ENCODE measurements around the gene SPATA31E1.
"Not testable (repeated sequence)": the region's sequence is repeated elsewhere in the genome, so short reads cannot be mapped to it uniquely, and the experiment has no call there.

SPATA31E1 gene

DNA sequence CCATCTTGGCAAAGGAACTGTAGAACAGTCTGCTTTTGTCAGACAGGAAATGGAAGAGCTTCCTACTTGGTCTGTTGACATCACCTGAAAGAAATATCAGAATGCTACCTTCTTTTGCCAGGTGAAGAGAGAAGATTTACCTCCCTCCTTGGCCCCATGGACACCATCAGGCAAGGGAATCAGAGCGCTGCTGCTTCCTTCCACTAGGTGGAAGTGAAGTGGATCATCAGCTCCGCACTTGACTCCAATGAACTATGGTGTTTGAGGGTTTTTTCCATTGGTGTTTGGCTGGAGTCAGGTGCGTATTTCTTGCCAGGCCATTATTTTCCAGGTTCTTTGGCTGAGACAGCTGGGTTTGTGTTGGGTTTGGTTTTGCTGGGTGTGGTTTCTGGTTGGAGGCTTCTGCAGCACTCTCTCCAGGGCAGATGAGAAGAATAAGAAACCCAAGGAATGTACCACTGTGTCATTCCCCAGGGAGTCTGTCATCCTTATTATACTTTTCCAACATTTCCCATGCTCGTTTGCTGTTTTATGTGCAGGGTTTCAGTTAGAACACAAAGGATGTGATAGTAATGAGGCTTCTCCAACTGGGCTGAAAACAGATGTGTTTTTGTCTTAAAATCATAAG, 12.4 kb downstream of the SPATA31E1 start:
- no peak overlapping the region for H3K4ac ChIP-seq (ENCODE audit: low read length)
- H3K4me1 ChIP-seq (ENCODE audit: control insufficient read depth in 2 of 2, insufficient read depth in 1 of 2, low read depth in 1 of 2, low read length in 2 of 2): peaks cover 0 to 4% of the 10 kb centered on the region in 2 donors
- H2AFZ ChIP-seq (ENCODE audit: low read length): no peak overlapping the region
- H2BK5ac ChIP-seq (ENCODE audit: low read length): no peak overlapping the region
- no peak overlapping the region for H2BK12ac ChIP-seq (ENCODE audit: low read length)
- no peak overlapping the region for H2BK15ac ChIP-seq (ENCODE audit: low read length)
- H4K91ac ChIP-seq (ENCODE audit: low read depth, low read length, poor library complexity): no peak overlapping the region
- H3K27me3 ChIP-seq (ENCODE audit: control insufficient read depth in 3 of 3, insufficient read depth in 3 of 3, low read depth in 1 of 3, low read length in 3 of 3): no peaks in the 10 kb centered on the region
- H3K4me3 ChIP-seq (ENCODE audit: low read length in 2 of 2): peak overlapping the region in 1 of 2 donors; percentile 61
- no peak overlapping the region for H3K4me2 ChIP-seq (ENCODE audit: insufficient read depth, low read length, poor library complexity, severe bottlenecking)
- no peak overlapping the region for H3K23ac ChIP-seq (ENCODE audit: low read depth, low read length, poor library complexity)
- H4K8ac ChIP-seq (ENCODE audit: low read depth, low read length): no peak overlapping the region
- H3K9me3 ChIP-seq (replicated peaks in 1 of 2; ENCODE audit: control insufficient read depth in 2 of 2, insufficient read depth in 1 of 2, low read depth in 1 of 2, low read length in 2 of 2): peaks cover 0 to 4% of the 10 kb centered on the region in 2 donors
- peak overlapping the region; percentile 44 for H3K9ac ChIP-seq (ENCODE audit: low read depth, low read length, poor library complexity)
- H3K18ac ChIP-seq (ENCODE audit: low read length): no peak overlapping the region
- H3K27ac ChIP-seq (replicated peaks; ENCODE audit: low read length): no peak overlapping the region
- no CpG with 5 or more reads among the region's 4 CpGs for WGBS, 2 donors (ENCODE audit: extremely low coverage in 2 of 2, insufficient read length in 2 of 2, insufficient replicate concordance in 1 of 2)
- H2BK120ac ChIP-seq (ENCODE audit: low read depth, low read length): no peak overlapping the region
- no peak for DNase-seq (ENCODE audit: low spot score)
- no peaks in the 10 kb centered on the region for H3K79me1 ChIP-seq (ENCODE audit: low read depth, low read length)
- no peaks in the 10 kb centered on the region for H3K36me3 ChIP-seq (replicated peaks in 1 of 2; ENCODE audit: control insufficient read depth in 2 of 2, insufficient read depth in 2 of 2, low read length in 2 of 2)
- no peak overlapping the region for H2AK5ac ChIP-seq (ENCODE audit: low read depth, low read length)
- H3K14ac ChIP-seq (ENCODE audit: low read length): no peak overlapping the region

DNA sequence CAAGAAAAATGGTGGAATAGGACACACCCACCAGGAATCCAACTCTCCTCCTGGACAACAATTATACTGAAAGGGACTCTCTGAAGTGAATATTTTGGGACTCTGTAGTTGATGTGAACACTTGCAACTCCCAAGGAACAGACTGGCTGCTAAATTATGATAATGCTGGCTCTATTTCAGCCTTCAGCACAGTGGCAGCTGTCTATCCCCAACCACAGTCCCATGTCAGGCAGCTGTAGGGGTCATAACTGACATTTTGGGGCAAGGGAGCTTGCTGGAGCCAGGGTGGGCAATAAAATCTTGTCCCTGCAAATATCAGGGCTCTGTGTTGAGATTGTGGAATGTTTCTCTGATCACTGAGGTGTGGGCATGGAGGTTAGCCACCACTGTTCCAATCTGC, 14.2 kb downstream of the SPATA31E1 start:
- Histone ChIP-seq H3K23ac (ENCODE audit: low read depth, low read length, poor library complexity) (no peak overlapping the region), H3K36me3 (replicated peaks in 1 of 2; ENCODE audit: control insufficient read depth in 2 of 2, insufficient read depth in 2 of 2, low read length in 2 of 2) (no peaks in the 10 kb centered on the region), H2BK15ac (ENCODE audit: low read length) (no peak overlapping the region), H3K18ac (ENCODE audit: low read length) (no peak overlapping the region), H3K4me1 (ENCODE audit: control insufficient read depth in 2 of 2, insufficient read depth in 1 of 2, low read depth in 1 of 2, low read length in 2 of 2) (peaks cover 0 to 4% of the 10 kb centered on the region in 2 donors), H3K9ac (ENCODE audit: low read depth, low read length, poor library complexity) (no peak overlapping the region), H2BK5ac (ENCODE audit: low read length) (no peak overlapping the region), H4K91ac (ENCODE audit: low read depth, low read length, poor library complexity) (no peak overlapping the region), H2AK5ac (ENCODE audit: low read depth, low read length) (no peak overlapping the region), H2AFZ (ENCODE audit: low read length) (no peak overlapping the region), H2BK12ac (ENCODE audit: low read length) (no peak overlapping the region), H3K27me3 (ENCODE audit: control insufficient read depth in 3 of 3, insufficient read depth in 3 of 3, low read depth in 1 of 3, low read length in 3 of 3) (no peaks in the 10 kb centered on the region), H3K14ac (ENCODE audit: low read length) (no peak overlapping the region), H3K27ac (replicated peaks; ENCODE audit: low read length) (no peak overlapping the region), H3K4ac (ENCODE audit: low read length) (no peak overlapping the region), H3K4me3 (ENCODE audit: low read length in 2 of 2) (no peak overlapping the region), H3K9me3 (replicated peaks in 1 of 2; ENCODE audit: control insufficient read depth in 2 of 2, insufficient read depth in 1 of 2, low read depth in 1 of 2, low read length in 2 of 2) (peaks cover 0 to 4% of the 10 kb centered on the region in 2 donors), H2BK120ac (ENCODE audit: low read depth, low read length) (no peak overlapping the region), H4K8ac (ENCODE audit: low read depth, low read length) (no peak overlapping the region), H3K79me1 (ENCODE audit: low read depth, low read length) (no peaks in the 10 kb centered on the region), H3K4me2 (ENCODE audit: insufficient read depth, low read length, poor library complexity, severe bottlenecking) (no peak overlapping the region)
- no peak for DNase-seq (ENCODE audit: low spot score)

DNA sequence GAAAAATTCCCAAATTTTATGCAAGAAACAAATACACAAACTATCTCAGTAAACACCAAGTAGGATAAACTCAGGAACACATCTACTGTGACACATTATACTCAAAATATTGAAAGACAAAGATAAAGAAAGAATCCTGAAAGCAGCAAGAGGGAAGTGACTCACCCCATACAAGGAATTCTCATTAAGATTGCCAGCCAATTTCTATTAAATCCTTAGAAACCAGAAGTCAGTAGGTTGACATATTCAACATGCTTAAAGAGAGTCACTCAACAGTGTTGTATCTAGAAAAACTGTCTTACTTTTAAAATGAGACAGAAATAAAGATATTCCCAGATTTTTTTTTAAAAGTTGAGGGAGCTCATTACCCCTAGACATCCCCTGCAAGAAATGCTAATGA, 15.5 kb downstream of the SPATA31E1 start:
- H3K79me1 ChIP-seq (ENCODE audit: low read depth, low read length): no peaks in the 10 kb centered on the region
- H4K8ac ChIP-seq (ENCODE audit: low read depth, low read length): no peak overlapping the region
- no peak overlapping the region for H3K4ac ChIP-seq (ENCODE audit: low read length)
- no peak overlapping the region for H2AFZ ChIP-seq (ENCODE audit: low read length)
- no peak overlapping the region for H3K18ac ChIP-seq (ENCODE audit: low read length)
- no peaks in the 10 kb centered on the region for H3K36me3 ChIP-seq (replicated peaks in 1 of 2; ENCODE audit: control insufficient read depth in 2 of 2, insufficient read depth in 2 of 2, low read length in 2 of 2)
- H3K9me3 ChIP-seq (replicated peaks in 1 of 2; ENCODE audit: control insufficient read depth in 2 of 2, insufficient read depth in 1 of 2, low read depth in 1 of 2, low read length in 2 of 2): peaks cover 0 to 4% of the 10 kb centered on the region in 2 donors
- no peak overlapping the region for H2BK5ac ChIP-seq (ENCODE audit: low read length)
- no peak overlapping the region for H2BK15ac ChIP-seq (ENCODE audit: low read length)
- no peak overlapping the region for H3K4me2 ChIP-seq (ENCODE audit: insufficient read depth, low read length, poor library complexity, severe bottlenecking)
- no peak overlapping the region for H3K9ac ChIP-seq (ENCODE audit: low read depth, low read length, poor library complexity)
- H2BK120ac ChIP-seq (ENCODE audit: low read depth, low read length): no peak overlapping the region
- H2BK12ac ChIP-seq (ENCODE audit: low read length): no peak overlapping the region
- H3K27me3 ChIP-seq (ENCODE audit: control insufficient read depth in 3 of 3, insufficient read depth in 3 of 3, low read depth in 1 of 3, low read length in 3 of 3): no peaks in the 10 kb centered on the region
- DNase-seq (ENCODE audit: low spot score): no peak
- H3K14ac ChIP-seq (ENCODE audit: low read length): no peak overlapping the region
- peaks cover 0 to 4% of the 10 kb centered on the region in 2 donors for H3K4me1 ChIP-seq (ENCODE audit: control insufficient read depth in 2 of 2, insufficient read depth in 1 of 2, low read depth in 1 of 2, low read length in 2 of 2)
- H4K91ac ChIP-seq (ENCODE audit: low read depth, low read length, poor library complexity): no peak overlapping the region
- H3K27ac ChIP-seq (replicated peaks; ENCODE audit: low read length): no peak overlapping the region
- H3K23ac ChIP-seq (ENCODE audit: low read depth, low read length, poor library complexity): no peak overlapping the region
- no peak overlapping the region for H3K4me3 ChIP-seq (ENCODE audit: low read length in 2 of 2)
- no peak overlapping the region for H2AK5ac ChIP-seq (ENCODE audit: low read depth, low read length)

DNA sequence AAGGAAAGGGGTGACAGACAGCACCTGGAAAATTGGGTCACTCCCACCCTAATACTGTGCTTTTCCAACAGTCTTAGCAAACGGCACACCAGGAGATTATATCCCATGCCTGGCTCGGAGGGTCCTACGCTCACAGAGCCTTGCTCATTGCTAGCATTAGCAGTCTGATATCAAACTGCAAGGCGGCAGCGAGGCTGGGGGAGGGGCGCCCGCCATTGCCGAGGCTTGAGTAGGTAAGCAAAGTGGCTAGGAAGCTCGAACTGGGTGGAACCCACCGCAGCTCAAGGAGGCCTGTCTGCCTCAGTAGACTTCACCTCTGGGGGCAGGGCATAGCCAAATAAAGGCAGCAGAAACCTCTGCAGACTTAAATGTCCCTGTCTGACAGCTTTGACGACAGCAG, 19.7 kb downstream of the SPATA31E1 start:
- no CpG with 5 or more reads among the region's 11 CpGs for WGBS, 2 donors (ENCODE audit: extremely low coverage in 2 of 2, insufficient read length in 2 of 2, insufficient replicate concordance in 1 of 2)
- H2BK12ac ChIP-seq (ENCODE audit: low read length); H2AK5ac ChIP-seq (ENCODE audit: low read depth, low read length); H2BK15ac ChIP-seq (ENCODE audit: low read length); H4K91ac ChIP-seq (ENCODE audit: low read depth, low read length, poor library complexity); H2AFZ ChIP-seq (ENCODE audit: low read length); H2BK5ac ChIP-seq (ENCODE audit: low read length); H2BK120ac ChIP-seq (ENCODE audit: low read depth, low read length); H3K4me1 ChIP-seq (ENCODE audit: control insufficient read depth in 2 of 2, insufficient read depth in 1 of 2, low read depth in 1 of 2, low read length in 2 of 2); H4K8ac ChIP-seq (ENCODE audit: low read depth, low read length); H3K9me3 ChIP-seq (replicated peaks in 1 of 2; ENCODE audit: control insufficient read depth in 2 of 2, insufficient read depth in 1 of 2, low read depth in 1 of 2, low read length in 2 of 2); H3K4me3 ChIP-seq (ENCODE audit: low read length in 2 of 2); DNase-seq (ENCODE audit: low spot score); H3K18ac ChIP-seq (ENCODE audit: low read length); H3K36me3 ChIP-seq (replicated peaks in 1 of 2; ENCODE audit: control insufficient read depth in 2 of 2, insufficient read depth in 2 of 2, low read length in 2 of 2); H3K14ac ChIP-seq (ENCODE audit: low read length); H3K27ac ChIP-seq (replicated peaks; ENCODE audit: low read length); H3K23ac ChIP-seq (ENCODE audit: low read depth, low read length, poor library complexity); H3K79me1 ChIP-seq (ENCODE audit: low read depth, low read length); H3K4ac ChIP-seq (ENCODE audit: low read length); H3K9ac ChIP-seq (ENCODE audit: low read depth, low read length, poor library complexity); H3K4me2 ChIP-seq (ENCODE audit: insufficient read depth, low read length, poor library complexity, severe bottlenecking); H3K27me3 ChIP-seq (ENCODE audit: control insufficient read depth in 3 of 3, insufficient read depth in 3 of 3, low read depth in 1 of 3, low read length in 3 of 3): not testable (repeated sequence)
